H7 (cell line): Measurements from ENCODE around the gene PADI6. TPM values are rescaled to one million over a fixed set of nuclear protein-coding genes. Genes with fewer than 3 reads are reported as not detected.

Source experiments
- DNase-seq: peaks from one replicate; pipeline ENCODE4 v3.0.0; 2012
- H3K27me3 ChIP-seq: 2 replicates; pipeline ENCODE4 v1.6.0; 2011; ENCODE audit warnings: mild to moderate bottlenecking, low read length; ENCODE audit not compliant: control insufficient read depth, insufficient read depth
- H3K36me3 ChIP-seq: replicated peaks from 2 replicates; pipeline ENCODE4 v1.5.1; 2011; ENCODE audit warnings: low read length; ENCODE audit not compliant: control insufficient read depth, insufficient read depth
- H3K4me3 ChIP-seq: 2 replicates; pipeline ENCODE4 v1.5.1; 2011; ENCODE audit warnings: low read depth, mild to moderate bottlenecking, control low read depth, low read length, moderate library complexity; ENCODE audit not compliant: insufficient read depth
- total RNA-seq: library from RNA; depleted of rRNA; stranded (reverse); fragments of >200 nt; shearing (Covaris generic); gene quantifications from 2 replicates; pipeline ENCODE4 v1.2.3, GENCODE V29; 2014

PADI6 gene
- total RNA-seq, 1 experiment from 2014 or later, result not detected

DNA sequence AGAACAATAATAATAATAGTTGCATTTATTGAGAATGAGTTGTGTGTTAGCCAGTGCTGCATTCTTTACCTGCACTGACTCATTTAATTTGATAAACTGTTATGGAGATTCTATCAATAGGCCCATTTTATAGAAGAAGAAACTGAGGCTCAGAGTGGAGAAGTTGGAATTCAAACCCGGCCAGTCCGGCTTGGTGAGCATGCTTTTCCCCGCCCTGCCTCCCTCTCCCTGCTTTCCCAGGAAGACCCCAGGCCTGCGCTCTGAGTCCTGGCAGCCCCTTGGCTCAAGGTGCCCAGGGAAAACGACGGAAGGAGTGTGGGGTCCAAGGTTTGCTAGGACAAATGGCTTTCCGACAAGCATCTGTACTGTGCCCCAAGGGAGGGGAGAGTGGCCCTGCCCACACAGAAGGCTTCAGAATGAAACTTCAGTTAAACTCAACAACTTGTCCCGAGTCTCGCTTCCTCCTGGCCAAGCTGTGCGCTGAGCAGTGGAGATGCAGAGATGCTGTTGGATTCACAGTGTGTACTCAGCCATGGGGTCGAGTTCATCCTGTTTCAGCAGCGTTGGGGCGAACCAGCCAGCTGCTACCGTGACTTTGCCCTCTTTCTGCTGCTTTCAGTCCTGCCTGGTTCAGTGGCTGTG is 23.3 kb upstream of the PADI6 start:
- peak; percentile 17 for DNase-seq
- Histone ChIP-seq H3K36me3 (no peaks in the 10 kb centered on the region), H3K27me3 (no peaks in the 10 kb centered on the region), H3K4me3 (no peak overlapping the region)

DNA sequence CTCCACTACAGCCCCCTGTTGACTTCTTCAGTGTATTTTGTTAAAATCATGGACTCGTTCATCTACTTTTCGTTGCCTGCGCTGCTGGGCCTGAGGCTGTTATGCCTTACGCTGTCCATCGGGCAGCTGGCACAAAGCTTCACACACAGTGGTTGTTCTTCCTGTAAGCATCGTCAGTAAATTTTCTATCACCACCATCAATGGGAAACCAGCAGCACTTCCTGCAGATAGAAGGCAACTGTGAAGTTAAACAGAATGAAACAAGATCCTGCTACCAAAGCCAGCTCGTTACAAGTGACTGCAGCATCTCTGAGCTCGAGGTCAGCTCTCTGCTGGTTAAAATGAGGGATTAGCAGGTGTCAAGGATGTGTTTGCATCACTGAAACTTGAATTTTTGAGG is 21.9 kb upstream of the PADI6 start:
- H3K4me3 ChIP-seq, result no peak overlapping the region
- no peak for DNase-seq
- no peaks in the 10 kb centered on the region for H3K36me3 ChIP-seq
- H3K27me3 ChIP-seq, result no peaks in the 10 kb centered on the region

DNA sequence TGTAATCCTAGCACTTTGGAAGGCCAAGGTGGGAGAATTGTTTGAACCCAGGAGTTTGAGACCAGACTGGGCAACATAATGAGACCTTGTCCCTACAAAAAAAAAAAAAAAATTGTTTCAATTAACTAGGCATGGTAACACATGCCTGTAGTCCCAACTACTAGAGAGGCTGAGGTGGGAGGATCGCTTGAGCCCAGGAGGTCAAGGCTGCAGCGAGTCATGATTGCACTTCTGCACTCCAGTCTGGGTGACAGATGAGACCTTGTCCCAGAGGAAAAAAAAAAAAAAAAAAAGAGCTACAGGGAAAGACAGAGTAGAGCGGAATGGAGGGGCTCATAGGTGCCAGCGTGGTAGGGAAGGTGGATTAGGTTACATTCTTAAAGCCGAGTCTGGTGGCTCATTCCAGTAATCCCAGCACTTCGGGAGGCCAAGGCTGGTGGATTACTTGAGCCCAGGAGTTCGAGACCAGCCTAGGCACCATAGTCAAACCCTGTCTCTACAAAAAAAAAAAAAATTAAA is 21.0 kb upstream of the PADI6 start:
- Histone ChIP-seq H3K36me3 (no peaks in the 10 kb centered on the region), H3K27me3 (no peaks in the 10 kb centered on the region), H3K4me3 (no peak overlapping the region)
- DNase-seq, result peak; percentile 6

DNA sequence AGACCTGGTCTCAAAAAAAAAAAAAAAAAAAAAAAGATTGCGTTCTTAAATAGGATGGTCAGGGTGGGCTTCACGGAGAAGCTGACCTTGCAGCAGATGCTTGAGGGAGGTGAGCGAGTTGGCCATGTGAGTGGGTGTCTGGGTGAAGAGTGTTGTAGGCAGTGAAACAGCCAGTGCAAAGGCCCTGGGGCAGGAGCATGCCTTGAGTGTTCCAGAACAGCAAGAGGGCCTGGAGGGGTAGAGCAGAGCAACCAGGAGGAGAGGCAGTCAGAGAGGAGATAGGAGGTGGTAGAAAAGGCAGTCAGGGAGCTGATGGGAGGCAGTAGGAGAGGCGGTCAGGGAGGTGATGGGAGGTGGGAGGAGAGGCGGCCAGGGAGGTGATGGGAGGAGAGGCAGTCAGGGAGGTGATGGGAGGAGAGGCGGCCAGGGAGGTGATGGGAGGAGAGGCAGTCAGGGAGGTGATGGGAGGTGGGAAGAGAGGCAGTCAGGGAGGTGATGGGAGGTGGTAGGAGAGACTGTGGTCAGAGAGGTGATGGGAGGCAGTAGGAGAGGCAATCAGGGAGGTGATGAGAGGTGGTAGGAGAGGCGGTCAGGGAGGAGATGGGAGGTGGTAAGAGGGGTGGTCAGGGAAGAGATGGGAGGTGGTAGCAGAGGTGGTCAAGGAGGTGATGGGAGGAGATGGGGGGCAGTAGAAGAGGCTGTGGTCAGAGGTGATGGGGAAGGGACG is 20.2 kb upstream of the PADI6 start:
- Histone ChIP-seq H3K27me3 (no peaks in the 10 kb centered on the region), H3K4me3 (no peak overlapping the region), H3K36me3 (no peaks in the 10 kb centered on the region)
- DNase-seq, result peak; percentile 15

DNA sequence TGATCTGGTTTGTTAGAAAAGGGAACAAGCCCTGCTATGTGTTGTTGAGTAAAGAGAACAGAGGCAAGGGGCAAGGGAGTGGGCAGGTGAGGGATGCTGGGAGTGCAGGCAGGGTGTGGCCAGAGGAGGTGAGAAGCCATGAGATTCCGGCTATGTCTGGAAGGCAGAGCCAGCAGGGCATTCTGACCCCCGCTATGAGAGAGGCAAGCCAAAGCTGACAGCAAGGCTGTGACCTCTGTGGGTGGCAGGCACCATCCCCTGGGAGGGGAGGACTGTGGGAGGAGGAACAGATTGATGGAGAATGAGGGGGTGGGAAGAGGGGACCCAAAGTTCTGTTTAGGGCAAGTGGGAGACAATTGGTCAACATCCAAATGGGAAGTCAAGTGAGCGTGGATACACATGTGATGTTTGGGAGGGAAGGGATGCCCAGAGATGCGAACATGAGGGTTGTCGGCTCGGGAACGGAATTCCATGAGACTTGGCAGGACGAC is 19.5 kb upstream of the PADI6 start:
- H3K27me3 ChIP-seq, result no peaks in the 10 kb centered on the region
- no peak overlapping the region for H3K4me3 ChIP-seq
- DNase-seq, result peak; percentile 26
- no peaks in the 10 kb centered on the region for H3K36me3 ChIP-seq

DNA sequence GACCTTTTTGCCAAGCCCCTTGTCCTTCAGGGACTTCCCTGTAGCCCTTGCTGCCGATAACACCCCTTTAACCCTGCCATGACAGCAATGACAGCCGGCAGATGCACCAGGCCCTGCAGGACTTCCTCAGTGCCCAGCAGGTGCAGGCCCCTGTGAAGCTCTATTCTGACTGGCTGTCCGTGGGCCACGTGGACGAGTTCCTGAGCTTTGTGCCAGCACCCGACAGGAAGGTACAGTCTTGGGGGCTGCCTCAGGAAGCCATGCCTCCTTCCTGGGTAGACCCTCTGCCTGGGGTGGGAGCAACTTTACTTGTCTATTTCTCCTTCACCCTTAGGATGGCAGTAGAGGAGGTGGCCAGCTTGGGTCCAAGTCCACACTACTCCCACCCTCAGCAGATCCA is 16.1 kb upstream of the PADI6 start:
- Histone ChIP-seq H3K4me3 (no peak overlapping the region), H3K27me3 (no peaks in the 10 kb centered on the region), H3K36me3 (no peaks in the 10 kb centered on the region)
- DNase-seq, result no peak

DNA sequence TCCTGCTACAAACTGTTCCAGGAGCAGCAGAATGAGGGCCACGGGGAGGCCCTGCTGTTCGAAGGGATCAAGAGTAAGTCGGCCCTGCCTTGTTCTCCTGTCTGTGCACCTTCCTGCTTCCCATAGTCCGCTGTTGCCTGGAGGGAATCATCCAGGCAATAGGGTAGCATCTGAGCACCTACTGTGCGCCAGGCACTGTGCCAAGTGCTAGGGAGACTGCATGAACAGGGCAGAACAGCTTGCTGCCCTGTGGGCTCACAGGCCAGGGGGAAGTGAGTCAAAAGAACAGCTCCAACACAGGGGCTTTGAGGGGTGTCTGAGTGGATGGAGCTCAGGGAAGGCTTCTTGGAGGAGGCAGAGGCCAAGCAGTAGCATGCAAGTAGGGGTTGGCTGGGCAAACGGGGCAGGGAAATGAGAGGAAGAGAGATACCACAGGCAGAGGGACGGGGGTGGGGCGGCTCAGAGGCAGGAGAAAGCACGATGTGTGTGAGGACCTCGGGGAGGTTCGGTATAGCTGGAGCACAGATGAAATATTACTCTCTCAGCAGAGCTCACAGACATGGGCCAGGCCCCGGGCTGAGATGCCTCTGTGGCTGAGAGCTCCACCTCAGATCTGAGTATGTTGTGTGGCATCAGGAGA is 15.5 kb upstream of the PADI6 start:
- Histone ChIP-seq H3K36me3 (no peaks in the 10 kb centered on the region), H3K4me3 (no peak overlapping the region), H3K27me3 (no peaks in the 10 kb centered on the region)
- no peak for DNase-seq

DNA sequence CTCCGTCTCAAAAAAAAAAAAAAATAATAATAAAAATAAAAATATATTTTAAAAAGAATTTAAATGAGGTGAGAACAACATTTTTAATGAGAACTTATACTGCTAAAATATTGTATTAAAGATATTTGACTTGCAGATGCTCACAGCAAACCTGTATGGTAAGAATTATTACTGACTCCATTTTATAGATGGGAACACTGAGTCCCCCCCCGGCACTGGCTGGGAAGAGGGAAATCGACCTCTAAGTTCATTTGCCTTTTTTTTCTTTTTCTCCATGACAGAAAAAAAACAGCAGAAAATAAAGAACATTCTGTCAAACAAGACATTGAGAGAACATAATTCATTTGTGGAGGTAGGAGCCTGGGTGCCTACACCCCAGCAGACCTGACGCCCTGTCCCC is 13.4 kb upstream of the PADI6 start:
- H3K36me3 ChIP-seq, result no peaks in the 10 kb centered on the region
- DNase-seq, result no peak
- no peak overlapping the region for H3K4me3 ChIP-seq
- no peaks in the 10 kb centered on the region for H3K27me3 ChIP-seq

DNA sequence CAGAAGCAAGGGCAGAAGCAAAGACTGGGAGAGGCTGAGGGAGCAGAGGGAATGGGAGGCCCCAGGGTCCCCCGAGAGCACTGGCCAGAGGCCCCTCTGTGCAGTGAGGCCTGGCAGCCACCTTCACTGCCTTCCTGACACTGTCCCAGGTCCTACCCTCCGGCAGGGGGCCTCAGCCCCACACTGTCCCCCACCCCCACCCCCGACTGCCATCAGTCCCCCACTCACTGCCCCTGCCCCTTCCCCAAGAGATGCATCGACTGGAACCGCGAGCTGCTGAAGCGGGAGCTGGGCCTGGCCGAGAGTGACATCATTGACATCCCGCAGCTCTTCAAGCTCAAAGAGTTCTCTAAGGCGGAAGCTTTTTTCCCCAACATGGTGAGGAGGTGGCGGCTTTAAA is 13.0 kb upstream of the PADI6 start:
- H3K36me3 ChIP-seq, result no peaks in the 10 kb centered on the region
- DNase-seq, result peak; percentile 79
- no peaks in the 10 kb centered on the region for H3K27me3 ChIP-seq
- no peak overlapping the region for H3K4me3 ChIP-seq

DNA sequence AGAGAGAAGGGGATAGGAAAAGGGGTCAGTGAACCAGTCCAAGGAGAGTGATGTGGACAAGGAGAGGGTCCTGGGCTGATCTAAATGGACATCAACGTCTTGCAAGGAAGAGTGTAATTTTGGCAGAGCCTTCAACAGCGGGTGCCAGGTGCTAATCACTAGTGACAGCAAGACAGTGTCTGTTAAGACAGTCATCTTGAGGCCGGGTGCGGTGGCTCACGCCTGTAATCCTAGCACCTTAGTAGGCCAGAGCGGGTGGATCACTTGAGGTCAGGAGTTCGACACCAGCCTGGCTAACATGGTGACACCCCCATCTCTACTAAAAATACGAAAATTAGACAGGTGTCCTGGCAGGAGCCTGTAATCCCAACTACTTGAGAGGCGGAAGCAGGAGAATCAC is 12.2 kb upstream of the PADI6 start:
- DNase-seq, result no peak
- H3K27me3 ChIP-seq, result no peaks in the 10 kb centered on the region
- no peak overlapping the region for H3K4me3 ChIP-seq
- H3K36me3 ChIP-seq, result no peaks in the 10 kb centered on the region

DNA sequence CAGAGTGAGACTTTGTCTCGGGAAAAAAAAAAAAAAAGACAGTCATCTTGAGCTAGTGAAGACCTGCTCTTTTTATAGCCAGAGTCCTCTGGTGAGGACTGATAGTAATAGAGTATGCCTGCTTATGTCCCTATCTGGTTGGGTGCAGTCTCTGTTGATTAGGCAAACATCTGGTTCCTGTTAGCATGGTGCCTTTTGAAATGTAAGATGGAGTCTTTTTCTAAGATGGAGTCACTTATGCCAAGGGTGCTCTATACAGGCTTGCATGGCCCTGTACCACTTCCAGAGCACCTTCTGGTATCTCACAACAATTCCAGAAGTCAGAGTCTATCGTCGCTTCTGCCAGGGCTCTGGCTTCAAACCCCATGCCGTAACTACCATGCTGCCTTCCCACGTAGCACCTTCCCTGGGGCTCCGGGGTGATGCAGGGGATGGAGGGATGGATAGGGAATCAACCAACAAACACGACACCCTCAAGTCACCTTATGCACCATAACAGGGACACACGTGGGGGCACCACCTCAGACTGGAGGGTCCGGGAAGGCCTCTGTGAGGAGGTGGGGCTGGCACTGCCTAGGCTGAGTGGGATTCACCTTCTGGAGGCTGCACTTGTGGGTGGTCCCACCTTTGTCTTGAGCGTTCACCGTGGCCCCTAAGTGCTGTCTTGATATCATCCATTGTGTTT is 11.6 kb upstream of the PADI6 start:
- Histone ChIP-seq H3K27me3 (no peaks in the 10 kb centered on the region), H3K36me3 (no peaks in the 10 kb centered on the region), H3K4me3 (no peak overlapping the region)
- DNase-seq, result no peak

DNA sequence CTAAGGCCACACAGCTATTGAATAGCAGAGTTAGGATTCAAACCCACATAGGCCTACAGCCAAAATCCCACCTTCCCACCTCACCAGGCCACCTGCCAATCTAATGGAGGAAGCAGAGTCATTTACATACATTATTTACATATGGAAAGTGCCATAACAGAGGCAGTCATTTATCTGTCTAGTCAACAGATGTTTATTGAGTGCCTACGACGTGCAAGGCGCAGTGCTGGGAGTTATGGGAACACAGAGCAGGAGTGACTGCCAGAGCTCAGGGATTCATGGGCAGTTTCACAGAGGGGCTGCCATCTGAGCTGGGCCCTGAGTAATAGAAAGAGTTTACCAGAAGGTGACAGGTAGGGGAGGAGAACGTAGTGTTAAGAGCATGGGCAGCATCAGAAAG is 10.3 kb upstream of the PADI6 start:
- no peak for DNase-seq
- Histone ChIP-seq H3K4me3 (no peak overlapping the region), H3K36me3 (no peaks in the 10 kb centered on the region), H3K27me3 (no peaks in the 10 kb centered on the region)

DNA sequence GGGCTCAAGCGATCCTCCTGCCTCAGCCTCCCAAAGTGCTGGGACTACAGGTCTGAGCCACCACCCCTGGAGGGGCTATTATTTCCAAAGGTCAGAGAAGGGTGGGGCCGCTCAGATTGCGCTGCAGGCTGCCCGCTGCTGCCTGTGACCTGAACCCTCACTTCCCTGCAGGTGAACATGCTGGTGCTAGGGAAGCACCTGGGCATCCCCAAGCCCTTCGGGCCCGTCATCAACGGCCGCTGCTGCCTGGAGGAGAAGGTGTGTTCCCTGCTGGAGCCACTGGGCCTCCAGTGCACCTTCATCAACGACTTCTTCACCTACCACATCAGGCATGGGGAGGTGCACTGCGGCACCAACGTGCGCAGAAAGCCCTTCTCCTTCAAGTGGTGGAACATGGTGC is 8.6 kb upstream of the PADI6 start:
- DNase-seq, result no peak
- no peaks in the 10 kb centered on the region for H3K27me3 ChIP-seq
- no peak overlapping the region for H3K4me3 ChIP-seq
- H3K36me3 ChIP-seq, result no peaks in the 10 kb centered on the region

DNA sequence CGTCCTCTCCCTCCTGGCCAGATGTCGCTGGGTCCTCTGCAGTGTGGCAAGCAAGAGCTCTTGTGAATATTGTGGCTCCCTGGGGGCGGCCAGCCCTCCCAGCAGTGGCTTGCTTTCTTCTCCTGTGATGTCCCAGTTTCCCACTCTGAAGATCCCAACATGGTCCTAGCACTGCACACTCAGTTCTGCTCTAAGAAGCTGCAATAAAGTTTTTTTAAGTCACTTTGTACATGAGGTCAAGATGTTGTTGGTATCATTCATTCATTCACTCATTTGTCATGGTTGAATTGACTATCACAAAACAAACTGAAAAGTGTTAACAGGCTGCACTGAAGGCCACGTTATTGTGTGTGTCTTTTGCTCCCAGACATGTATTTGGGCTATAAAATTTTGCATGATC is 8.2 kb upstream of the PADI6 start:
- Histone ChIP-seq H3K36me3 (no peaks in the 10 kb centered on the region), H3K4me3 (no peak overlapping the region), H3K27me3 (no peaks in the 10 kb centered on the region)
- DNase-seq, result no peak
